Activated T-cell treated with anti-CD3 and anti-CD28 coated beads, Interleukin-2, amount 50 U/mL, for 72 hours (primary cell): ENCODE measurements around the gene HES5. TPM values are rescaled to one million over a fixed set of nuclear protein-coding genes. Genes with fewer than 3 reads are reported as not detected.
"Not testable (repeated sequence)": the region's sequence is repeated elsewhere in the genome, so short reads cannot be mapped to it uniquely, and the experiment has no call there.

Experiments used
- ATAC-seq, 2 donors: fragments of 150-1000 bp; cut with Tn5 transposase; replicated peaks in 1 of 2; 2 replicates each; pipeline ENCODE4 v1.10.0; 2021; ENCODE audit warnings: moderate library complexity in 2 of 2, mild to moderate bottlenecking in 1 of 2
- DNase-seq, 2 donors: peaks; one replicate each; pipeline ENCODE4 v3.0.0; 2021 to 2022; ENCODE audit warnings: mixed read lengths in 1 of 2
- H3K27ac Mint-ChIP-seq: one replicate; pipeline ENCODE4 v1.8.0; 2022; ENCODE audit warnings: mild to moderate bottlenecking, moderate library complexity, mixed read lengths
- H3K27me3 Mint-ChIP-seq: one replicate; pipeline ENCODE4 v1.8.0; 2022; ENCODE audit warnings: low read depth, mixed read lengths
- H3K36me3 Mint-ChIP-seq, 2 donors: one replicate each; pipeline ENCODE4 v1.8.0; 2022; ENCODE audit warnings: mixed read lengths in 2 of 2, mild to moderate bottlenecking in 1 of 2; ENCODE audit not compliant: insufficient read depth in 2 of 2
- H3K4me1 Mint-ChIP-seq: one replicate; pipeline ENCODE4 v1.8.0; 2022; ENCODE audit warnings: low read depth, mixed read lengths
- H3K4me3 Mint-ChIP-seq, 2 donors: one replicate each; pipeline ENCODE4 v1.8.0; 2022; ENCODE audit warnings: mild to moderate bottlenecking in 2 of 2, mixed read lengths in 2 of 2, moderate library complexity in 2 of 2
- H3K9me3 Mint-ChIP-seq, 2 donors: one replicate each; pipeline ENCODE4 v1.8.0; 2022; ENCODE audit warnings: mixed read lengths in 2 of 2
- total RNA-seq, 2 donors: library from RNA; stranded (reverse); gene quantifications; one replicate each; pipeline ENCODE4 v1.2.3, GENCODE V29; 2022

HES5 gene
- total RNA-seq, 2 donors from 2014 or later = 0.49 TPM; not detected in 1

DNA sequence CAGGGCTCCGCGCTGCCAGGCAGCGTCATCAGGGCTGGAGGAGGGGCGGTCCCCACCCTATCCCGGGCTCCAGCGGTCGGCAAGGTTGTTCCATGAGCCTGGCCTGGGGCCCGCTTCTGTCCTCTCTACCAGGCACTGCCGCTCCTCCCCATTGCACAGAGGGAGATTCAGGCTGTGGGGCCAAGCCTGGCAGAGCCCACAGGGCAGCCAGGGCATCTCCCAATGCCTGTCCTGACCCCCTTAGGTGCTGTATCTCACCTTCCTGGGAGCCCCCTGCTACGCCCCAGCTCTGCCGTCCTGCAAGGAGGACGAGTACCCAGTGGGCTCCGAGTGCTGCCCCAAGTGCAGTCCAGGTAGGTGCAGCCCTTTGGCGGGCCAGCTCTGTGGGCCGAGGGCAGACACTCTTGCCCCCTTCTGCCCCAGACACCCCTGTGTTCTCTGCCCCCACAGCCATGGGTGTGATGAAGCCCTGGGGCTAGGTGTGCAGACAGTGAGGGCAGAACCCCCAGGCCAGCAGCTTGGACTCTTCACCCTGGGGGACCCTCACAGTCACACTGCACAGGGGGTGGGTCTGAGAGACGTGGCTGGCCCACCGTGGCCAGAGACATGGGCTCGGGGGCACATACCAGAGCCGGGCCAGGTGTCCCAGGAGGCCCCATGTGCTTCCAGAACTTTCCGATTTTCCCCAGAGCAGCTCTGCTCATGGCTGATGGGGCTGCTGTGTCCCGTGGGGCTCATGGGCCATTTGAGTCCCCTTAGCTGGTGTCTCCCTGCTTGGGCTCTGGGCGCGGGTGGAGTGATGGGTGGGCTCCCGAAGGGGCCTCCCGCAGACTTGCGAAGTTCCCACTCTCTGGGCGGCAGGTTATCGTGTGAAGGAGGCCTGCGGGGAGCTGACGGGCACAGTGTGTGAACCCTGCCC, 27.7 kb upstream of the HES5 start:
- Mint-ChIP-seq H3K4me3 (peak overlapping the region; percentile 99), H3K9me3 (no peaks in the 10 kb centered on the region), H3K36me3 (peaks cover 9 to 12% of the 10 kb centered on the region in 2 donors), H3K27ac (peak overlapping the region; percentile 61), H3K4me1 (peaks cover 43% of the 10 kb centered on the region), H3K27me3 (no peaks in the 10 kb centered on the region)
- no peak for DNase-seq
- ATAC-seq = no peak

DNA sequence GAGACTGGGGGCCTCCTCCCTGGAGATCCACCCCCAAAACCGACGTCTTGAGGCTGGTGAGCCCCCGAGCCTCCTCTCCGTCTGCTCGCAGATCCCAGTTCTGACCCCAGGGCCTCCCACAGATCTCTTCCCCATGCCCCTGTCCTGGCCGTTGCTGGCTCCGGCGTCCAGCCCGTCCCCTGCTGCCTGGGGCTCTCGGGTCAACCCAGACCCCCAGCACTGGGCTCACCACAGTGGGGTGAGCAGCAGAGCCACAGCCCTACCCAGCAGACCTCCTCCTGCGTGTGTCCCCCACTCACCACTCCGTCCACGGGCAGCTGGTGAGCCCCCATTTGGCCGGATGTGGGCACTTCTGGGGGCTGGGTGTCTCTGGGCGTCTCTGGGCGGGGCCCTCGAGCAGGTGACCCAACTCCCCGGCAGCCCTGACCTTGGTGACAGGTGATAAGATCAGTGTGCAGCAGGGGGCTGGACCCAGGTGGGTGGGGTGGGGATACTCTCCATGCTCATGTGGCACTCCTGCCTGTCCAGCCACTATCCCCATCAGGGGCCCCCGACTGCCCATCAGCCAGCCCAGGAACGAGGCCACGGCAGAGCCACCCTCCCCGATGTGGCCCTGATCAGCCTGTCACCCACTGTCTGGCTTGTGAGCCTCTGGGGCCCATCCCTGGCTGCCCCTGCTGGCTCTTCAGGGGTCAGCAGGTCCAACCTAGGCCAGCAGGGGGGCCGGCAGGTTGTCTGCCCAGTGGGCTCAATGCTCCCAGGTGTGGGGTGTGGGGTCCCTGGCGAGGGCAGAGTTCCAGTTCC, 26.8 kb upstream of the HES5 start:
- peak overlapping the region; percentile 99 for H3K4me3 Mint-ChIP-seq
- H3K27ac Mint-ChIP-seq = peak overlapping the region; percentile 82
- H3K9me3 Mint-ChIP-seq = no peaks in the 10 kb centered on the region

DNA sequence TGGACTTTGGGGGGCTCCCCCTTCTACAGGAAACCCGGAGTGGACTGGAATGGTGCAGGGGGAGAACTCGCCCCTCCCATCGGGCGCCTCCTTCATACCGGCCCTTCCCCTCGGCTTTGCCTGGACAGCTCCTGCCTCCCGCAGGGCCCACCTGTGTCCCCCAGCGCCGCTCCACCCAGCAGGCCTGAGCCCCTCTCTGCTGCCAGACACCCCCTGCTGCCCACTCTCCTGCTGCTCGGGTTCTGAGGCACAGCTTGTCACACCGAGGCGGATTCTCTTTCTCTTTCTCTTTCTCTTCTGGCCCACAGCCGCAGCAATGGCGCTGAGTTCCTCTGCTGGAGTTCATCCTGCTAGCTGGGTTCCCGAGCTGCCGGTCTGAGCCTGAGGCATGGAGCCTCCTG, 26.2 kb upstream of the HES5 start, which contains the start of gene TNFRSF14:
TSS of gene TNFRSF14 (plus strand) at position 95 of the 401 bp plus-strand sequence. CDS start at position 389, 294 bp downstream.
- peak; percentile 72 to 78 for DNase-seq
- no peaks in the 10 kb centered on the region for H3K27me3 Mint-ChIP-seq
- H3K36me3 Mint-ChIP-seq = peaks cover 8 to 11% of the 10 kb centered on the region in 2 donors
- peak within 1 kb of the TSS; percentile 99 for H3K4me3 Mint-ChIP-seq
- peaks cover 40% of the 10 kb centered on the region for H3K4me1 Mint-ChIP-seq
- no peaks in the 10 kb centered on the region for H3K9me3 Mint-ChIP-seq
- H3K27ac Mint-ChIP-seq = peak within 1 kb of the TSS; percentile 92
- ATAC-seq = peak; percentile 65 to 69

More for the DNA sequence above, 26.8 kb upstream of the HES5 start:
- Mint-ChIP-seq H3K27me3 (no peaks in the 10 kb centered on the region), H3K4me1 (peaks cover 43% of the 10 kb centered on the region), H3K36me3 (peaks cover 9 to 12% of the 10 kb centered on the region in 2 donors)
- ATAC-seq = peak in 1 of 2 donors; percentile 25
- peak; percentile 43 to 64 for DNase-seq

DNA sequence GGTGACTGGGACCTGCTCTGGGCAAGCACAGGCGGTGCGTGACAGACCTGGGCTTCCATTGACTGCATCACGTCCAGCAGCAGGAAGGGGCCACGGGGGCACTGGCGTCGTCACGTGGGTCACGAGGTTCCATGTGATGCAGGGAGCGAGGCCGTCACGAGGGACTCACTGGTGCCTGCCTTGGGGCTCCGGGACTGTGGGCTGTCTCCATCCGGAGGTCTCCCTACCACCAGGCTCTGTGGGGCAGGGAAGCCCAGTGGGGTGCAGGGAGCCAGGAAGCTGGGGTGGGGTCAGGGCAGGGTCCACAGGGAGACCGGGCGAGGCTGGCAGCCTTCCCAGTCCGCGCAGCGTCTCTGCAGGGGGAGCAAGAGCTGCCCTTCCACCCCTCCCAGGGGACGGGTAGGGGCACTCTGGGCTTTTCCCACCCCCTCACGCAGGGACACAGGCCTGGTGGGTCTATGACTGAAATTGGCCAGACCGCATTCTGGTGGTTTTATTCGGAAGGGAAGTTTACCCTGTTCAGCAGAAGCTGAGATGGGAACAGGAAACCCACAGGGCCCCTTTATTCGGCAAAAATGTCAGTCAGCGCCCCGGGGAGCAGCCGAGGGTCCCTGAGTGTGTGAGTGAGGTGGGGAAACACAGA, 25.7 kb upstream of the HES5 start:
- ATAC-seq (peak; percentile 73 to 76), DNase-seq (peak; percentile 81 to 85)
- no peaks in the 10 kb centered on the region for H3K27me3 Mint-ChIP-seq
- peak overlapping the region; percentile 92 for H3K27ac Mint-ChIP-seq
- peaks cover 6 to 11% of the 10 kb centered on the region in 2 donors for H3K36me3 Mint-ChIP-seq
- peak overlapping the region; percentile 99 for H3K4me3 Mint-ChIP-seq
- no peaks in the 10 kb centered on the region for H3K9me3 Mint-ChIP-seq
- H3K4me1 Mint-ChIP-seq = peaks cover 37% of the 10 kb centered on the region

DNA sequence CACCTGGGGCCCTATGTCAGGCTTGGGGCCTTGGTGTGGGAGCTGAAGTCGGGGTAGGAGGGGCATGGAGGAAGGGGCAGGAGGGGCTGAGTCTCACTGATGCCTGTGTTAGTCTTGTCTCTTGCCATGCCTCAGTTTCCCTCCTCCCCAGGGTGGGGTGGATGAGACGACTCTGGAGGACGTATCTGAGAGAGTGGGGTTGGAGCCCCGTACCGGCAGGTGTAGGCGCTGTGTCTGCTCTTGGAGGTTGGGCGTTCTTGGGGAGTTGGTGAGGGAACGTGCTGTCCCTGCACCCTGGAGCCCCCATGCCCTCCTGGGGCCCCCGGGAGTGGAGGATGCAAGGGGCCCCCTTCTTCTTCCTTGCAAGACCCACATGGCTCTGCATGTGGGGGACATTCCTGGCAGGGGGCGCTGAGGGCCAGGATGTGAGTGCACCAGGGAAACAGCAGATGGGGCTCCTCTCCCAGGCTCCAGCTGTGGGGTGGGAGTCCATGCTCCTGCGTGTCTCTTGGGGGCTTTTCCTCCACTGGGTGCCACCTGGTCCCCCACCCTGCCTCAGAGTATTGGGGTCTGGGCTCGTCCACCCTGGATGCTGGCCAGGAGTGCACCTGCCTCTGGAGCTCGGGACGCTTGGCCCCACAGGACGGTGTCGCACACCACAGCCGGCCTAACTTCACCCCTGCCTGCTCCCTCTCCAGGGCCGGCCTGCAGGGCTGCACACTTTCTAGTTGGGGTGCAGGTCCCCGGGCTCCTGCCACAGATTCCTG, 24.7 kb upstream of the HES5 start:
- DNase-seq (peak; percentile 51 to 60), ATAC-seq (peak in 1 of 2 donors; percentile 23)
- no peaks in the 10 kb centered on the region for H3K9me3 Mint-ChIP-seq
- peak overlapping the region; percentile 25 for H3K27ac Mint-ChIP-seq
- H3K27me3 Mint-ChIP-seq = no peaks in the 10 kb centered on the region
- H3K4me3 Mint-ChIP-seq = peak overlapping the region; percentile 99
- peaks cover 6 to 12% of the 10 kb centered on the region in 2 donors for H3K36me3 Mint-ChIP-seq
- H3K4me1 Mint-ChIP-seq = peaks cover 41% of the 10 kb centered on the region

DNA sequence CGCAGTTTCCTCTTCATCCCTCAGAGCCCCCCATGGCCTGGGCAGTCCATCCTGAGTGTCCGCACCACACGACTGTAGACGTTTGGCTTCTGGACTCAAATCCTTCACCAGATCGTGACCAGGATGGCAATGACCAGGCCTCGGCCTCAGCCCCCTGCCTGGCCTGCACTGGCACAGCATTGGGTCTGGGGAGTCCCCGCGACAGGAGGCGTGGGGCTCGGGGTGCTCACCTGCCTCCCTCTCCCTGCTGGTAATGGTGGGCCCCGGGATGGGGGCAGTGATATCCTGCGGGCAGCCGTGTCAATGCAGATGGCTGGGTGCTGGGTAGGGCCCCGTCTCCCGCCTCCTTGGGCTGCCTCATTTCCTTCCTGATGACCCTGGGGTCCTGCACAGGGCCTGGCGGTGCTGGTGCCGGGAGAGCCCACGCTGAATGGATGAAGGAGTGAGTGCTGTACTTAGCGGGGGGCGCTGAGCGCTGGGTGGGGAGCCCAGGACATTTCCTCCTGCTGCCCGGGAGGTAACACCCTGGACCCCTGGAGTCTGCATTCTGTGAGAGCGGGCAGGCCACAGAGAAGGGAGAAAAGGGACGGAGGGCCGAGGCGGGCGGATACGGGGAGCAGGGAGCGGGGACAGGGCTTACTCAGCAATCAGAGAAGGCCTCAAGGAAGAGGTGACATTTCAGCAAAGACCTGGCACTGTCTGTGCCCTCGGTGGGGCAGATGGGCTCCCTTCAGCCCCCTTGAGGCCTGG, 24.0 kb upstream of the HES5 start:
- peaks cover 48% of the 10 kb centered on the region for H3K4me1 Mint-ChIP-seq
- H3K27me3 Mint-ChIP-seq = no peaks in the 10 kb centered on the region
- H3K27ac Mint-ChIP-seq = no peak overlapping the region
- H3K4me3 Mint-ChIP-seq = peak overlapping the region; percentile 99
- no peak for DNase-seq
- H3K9me3 Mint-ChIP-seq = no peaks in the 10 kb centered on the region
- peaks cover 6 to 13% of the 10 kb centered on the region in 2 donors for H3K36me3 Mint-ChIP-seq
- ATAC-seq = no peak

DNA sequence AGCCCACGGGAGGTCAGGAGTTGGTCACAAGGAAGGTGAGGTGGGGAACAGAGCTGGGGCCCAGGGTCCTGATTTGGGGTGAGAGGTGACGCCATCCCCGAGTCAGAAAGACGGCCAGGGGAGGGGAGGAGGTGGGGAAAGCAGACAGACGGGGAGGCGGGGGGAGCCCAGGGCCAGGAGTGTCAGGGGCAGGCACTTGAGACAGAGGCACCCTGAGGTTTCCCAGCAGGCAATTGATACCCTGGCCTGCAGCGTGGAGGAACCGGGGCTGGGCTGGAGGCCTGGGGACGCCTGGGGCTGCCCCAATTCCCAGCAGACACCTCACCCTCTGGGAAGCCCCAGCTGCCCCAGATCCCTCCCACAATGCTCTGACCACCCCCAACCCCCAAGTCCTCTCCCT, 23.0 kb upstream of the HES5 start:
- H3K4me3 Mint-ChIP-seq, DNase-seq, ATAC-seq, H3K36me3 Mint-ChIP-seq, H3K27ac Mint-ChIP-seq, H3K9me3 Mint-ChIP-seq, H3K27me3 Mint-ChIP-seq: not testable (repeated sequence)
- peaks cover 49% of the 10 kb centered on the region for H3K4me1 Mint-ChIP-seq

DNA sequence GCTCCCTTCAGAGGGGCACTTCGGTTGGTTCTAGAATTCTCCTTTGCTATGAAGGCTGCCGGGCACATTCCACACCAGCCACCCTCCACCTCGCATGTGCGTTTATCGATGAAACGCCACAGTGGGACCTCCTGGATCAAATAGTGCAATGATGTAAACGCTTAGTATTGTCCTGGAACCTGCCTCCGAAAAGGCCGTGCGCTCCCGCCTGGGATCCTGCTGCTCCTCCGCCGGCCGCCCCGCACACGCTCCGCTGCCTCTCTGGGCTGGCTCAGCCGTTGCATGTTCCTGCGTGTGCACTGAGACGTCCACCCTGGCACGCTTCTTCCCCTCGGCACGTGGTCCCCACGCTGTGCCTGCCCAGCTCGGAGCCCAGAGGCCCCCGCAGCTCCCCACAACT, 22.1 kb upstream of the HES5 start:
- H3K27me3 Mint-ChIP-seq = no peaks in the 10 kb centered on the region
- no peaks in the 10 kb centered on the region for H3K9me3 Mint-ChIP-seq
- peaks cover 41% of the 10 kb centered on the region for H3K4me1 Mint-ChIP-seq
- no peak overlapping the region for H3K4me3 Mint-ChIP-seq
- H3K27ac Mint-ChIP-seq = no peak overlapping the region
- no peak for DNase-seq
- no peak for ATAC-seq
- H3K36me3 Mint-ChIP-seq = peaks cover 6 to 8% of the 10 kb centered on the region in 2 donors

DNA sequence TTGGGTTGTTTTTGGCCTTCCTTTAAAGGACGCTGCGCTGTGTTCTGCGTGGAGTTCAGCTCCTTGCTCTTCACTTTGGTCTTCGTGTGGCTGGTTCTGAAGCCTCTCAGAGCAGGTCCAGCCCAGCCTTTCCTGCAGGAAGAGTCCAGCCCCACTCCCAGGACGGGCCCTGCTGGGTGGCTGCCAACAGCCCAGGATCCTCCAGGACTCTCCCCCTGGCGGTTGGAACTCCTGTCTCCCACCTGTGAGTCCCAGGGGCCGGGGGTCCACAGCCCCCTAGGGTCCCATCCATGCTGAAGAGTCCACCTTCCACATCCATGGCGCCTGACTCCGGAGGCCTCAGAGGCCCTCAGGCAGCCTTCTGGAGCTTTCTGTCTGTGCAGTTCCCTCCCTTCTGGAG, 21.5 kb upstream of the HES5 start:
- DNase-seq, ATAC-seq, H3K27ac Mint-ChIP-seq, H3K4me3 Mint-ChIP-seq, H3K36me3 Mint-ChIP-seq, H3K9me3 Mint-ChIP-seq, H3K27me3 Mint-ChIP-seq: not testable (repeated sequence)
- peaks cover 41% of the 10 kb centered on the region for H3K4me1 Mint-ChIP-seq

DNA sequence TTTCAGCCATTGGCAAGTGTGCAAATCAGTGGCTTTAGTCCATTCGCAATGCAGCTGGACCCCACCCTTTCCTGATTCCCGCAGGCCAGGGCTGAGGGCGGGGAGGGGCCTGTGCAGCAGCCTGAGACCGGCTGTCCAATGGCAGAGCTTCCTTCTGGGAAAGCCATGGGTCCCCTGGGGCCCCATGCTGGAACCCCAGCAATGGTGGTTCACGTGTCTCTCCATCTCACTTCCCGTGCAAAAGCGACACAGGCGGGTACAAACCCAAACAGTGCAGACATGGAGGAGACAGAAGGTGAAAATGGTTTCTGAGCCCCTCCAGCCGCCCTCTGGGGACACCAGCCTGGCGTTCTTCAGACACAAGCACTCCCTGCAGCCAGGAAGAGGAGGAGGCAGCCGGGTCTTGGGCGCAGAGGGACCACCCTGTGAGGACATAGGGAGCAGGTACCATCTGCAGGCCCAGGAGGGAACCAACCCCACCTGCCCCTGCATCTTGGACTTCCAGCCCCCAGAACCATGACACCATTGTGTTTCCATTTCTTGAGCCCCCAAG, 20.3 kb upstream of the HES5 start:
- H3K4me1 Mint-ChIP-seq = peaks cover 38% of the 10 kb centered on the region
- H3K36me3 Mint-ChIP-seq, H3K27me3 Mint-ChIP-seq, ATAC-seq, DNase-seq, H3K27ac Mint-ChIP-seq, H3K9me3 Mint-ChIP-seq: not testable (repeated sequence)
- peak overlapping the region; percentile 63 to 94 for H3K4me3 Mint-ChIP-seq

DNA sequence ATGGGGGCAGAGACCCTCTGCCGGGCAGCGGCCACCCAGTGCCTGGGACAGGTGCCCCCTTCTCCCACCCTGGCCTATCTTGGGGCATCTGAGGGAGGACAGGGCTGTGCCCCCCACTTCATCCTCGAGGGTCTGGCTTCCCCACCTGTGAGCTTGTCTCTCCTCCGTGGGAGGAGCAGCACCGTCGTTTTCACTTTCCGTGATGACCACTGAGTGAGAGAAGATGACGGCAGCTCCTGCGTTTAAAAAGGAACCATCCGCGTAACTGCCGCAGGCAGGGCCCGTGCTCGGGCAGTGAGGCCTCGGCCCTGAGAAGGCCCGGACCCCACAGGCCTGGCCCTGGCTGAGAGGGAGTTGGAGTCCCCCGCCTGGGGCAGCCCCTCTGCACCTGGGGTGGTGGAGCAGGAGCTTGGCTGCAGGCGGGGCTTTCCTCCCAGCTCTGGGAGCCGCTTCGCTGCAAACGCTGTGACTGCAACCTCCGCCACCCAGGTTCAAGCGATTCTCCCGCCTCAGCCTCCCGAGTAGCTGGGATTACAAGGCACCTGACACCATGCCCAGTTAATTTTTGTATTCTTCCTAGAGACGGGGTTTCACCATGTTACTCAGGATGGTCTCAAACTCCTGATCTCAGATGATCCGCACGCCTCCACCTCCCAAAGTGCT, 19.4 kb upstream of the HES5 start:
- peak overlapping the region; percentile 93 for H3K27ac Mint-ChIP-seq
- not testable (repeated sequence) for H3K9me3 Mint-ChIP-seq, H3K36me3 Mint-ChIP-seq, H3K27me3 Mint-ChIP-seq, ATAC-seq, DNase-seq
- peak overlapping the region; percentile 94 for H3K4me3 Mint-ChIP-seq
- H3K4me1 Mint-ChIP-seq = peaks cover 29% of the 10 kb centered on the region
